GM12878 (cell line): ENCODE measurements around the gene ATXN8OS. TPM values are rescaled to one million over a fixed set of nuclear protein-coding genes. Genes with fewer than 3 reads are reported as not detected.

ENCODE experiments used
- ATAC-seq: fragments of 200-7000 bp; cut with Tn5 transposase; 3 replicates; pipeline ENCODE4 v1.9.1; 2020; ENCODE audit warnings: mild to moderate bottlenecking, moderate library complexity
- BruUV-seq: library from RNA; stranded (reverse); fragments of 400-500 nt; replicated peaks from 2 replicates; lab custom pipeline; 2021; lab: Mats Ljungman, UMichigan
- CTCF ChIA-PET: fragments of 300-600 bp; sonication (Branson Sonifier 250); formaldehyde crosslinking; extraction: SDS; loops from one replicate; lab custom pipeline; 2021; ENCODE audit warnings: inconsistent platforms; lab: Yijun Ruan, JAX
- POLR2A ChIA-PET: fragments of 350-600 bp; formaldehyde crosslinking; extraction: SDS; loops from one replicate; lab custom pipeline; 2021; ENCODE audit warnings: inconsistent platforms; lab: Charles Lee
- RAD21 ChIA-PET: fragments of 300-600 bp; sonication (Branson Sonifier 250); formaldehyde crosslinking; loops from one replicate; lab custom pipeline; 2023; ENCODE audit warnings: antibody characterized with exemption; ENCODE audit not compliant: unreplicated experiment; lab: Charles Lee
- SMC1A ChIA-PET: fragments of 300-600 bp; sonication (Branson Sonifier 250); formaldehyde crosslinking; loops from one replicate; lab custom pipeline; 2023; ENCODE audit not compliant: unreplicated experiment, uncharacterized antibody; lab: Charles Lee
- DNase-seq: peaks from one replicate; pipeline ENCODE4 v3.0.0-alpha.2; 2011; ENCODE audit warnings: low read depth, low spot score
- FAIRE-seq: peaks from 3 replicates; lab custom pipeline; 2011; peaks lifted over from hg19 to GRCh38; lab: Jason Lieb, UNC
- H2AFZ ChIP-seq: 2 replicates; pipeline ENCODE4 v1.6.0; 2011; ENCODE audit warnings: low read depth, low read length, control low read depth; ENCODE audit not compliant: control insufficient read depth
- H3K27ac ChIP-seq: 2 replicates; pipeline ENCODE4 v1.5.1; 2011; ENCODE audit warnings: control low read depth; ENCODE audit not compliant: control insufficient read depth, insufficient read depth
- H3K27me3 ChIP-seq, 2 experiments: replicated peaks in 1 of 2; 2 replicates each; pipeline versions ENCODE4 v1.6.0 to v1.6.1; 2011; ENCODE audit warnings: low read length in 1 of 2; ENCODE audit not compliant: control insufficient read depth in 2 of 2, insufficient read depth in 2 of 2
- H3K36me3 ChIP-seq, 2 experiments: 2 replicates each; pipeline ENCODE4 v1.5.1; 2011; ENCODE audit warnings: low read length in 1 of 2; ENCODE audit not compliant: control insufficient read depth in 2 of 2, insufficient read depth in 2 of 2
- H3K4me1 ChIP-seq: 2 replicates; pipeline ENCODE4 v1.6.1; 2011; ENCODE audit warnings: mild to moderate bottlenecking, low read length, moderate library complexity, mixed read lengths; ENCODE audit not compliant: control insufficient read depth, insufficient read depth
- H3K4me2 ChIP-seq: 2 replicates; pipeline ENCODE4 v1.6.0; 2011; ENCODE audit warnings: control low read depth; ENCODE audit not compliant: control insufficient read depth, insufficient read depth
- H3K4me3 ChIP-seq: fragments of 200-600 bp; sonication (generic); 2 replicates; pipeline ENCODE4 v1.5.1; 2016
- H3K79me2 ChIP-seq: 2 replicates; pipeline ENCODE4 v1.6.0; 2011; ENCODE audit warnings: low read length; ENCODE audit not compliant: control insufficient read depth, insufficient read depth
- H3K9ac ChIP-seq: 2 replicates; pipeline ENCODE4 v1.8.0; 2011; ENCODE audit warnings: low read length, control low read depth, mixed read lengths; ENCODE audit not compliant: control insufficient read depth, insufficient read depth
- H3K9me3 ChIP-seq: replicated peaks from 3 replicates; pipeline ENCODE4 v1.5.1; 2011; ENCODE audit warnings: mild to moderate bottlenecking, low read length; ENCODE audit not compliant: control insufficient read depth, insufficient read depth
- H4K20me1 ChIP-seq: 2 replicates; pipeline ENCODE4 v1.6.0; 2011; ENCODE audit not compliant: control insufficient read depth, insufficient read depth
- BRCA1 ChIP-seq: IDR thresholded peaks from 2 replicates; pipeline ENCODE4 v1.6.1; 2011; ENCODE audit warnings: low read depth, low read length, improper control_type of control experiment
- CBX3 ChIP-seq: fragments of 200-600 bp; sonication (generic); IDR thresholded peaks from 2 replicates; pipeline ENCODE4 v1.6.1; 2016; ENCODE audit warnings: low read depth, borderline replicate concordance
- IKZF1 ChIP-seq: fragments of 450-650 bp; conservative IDR thresholded peaks from 2 replicates; pipeline ENCODE4 v1.6.1; 2017; ENCODE audit warnings: antibody characterized with exemption, mild to moderate bottlenecking
- KDM1A ChIP-seq: fragments of 200-600 bp; sonication (generic); IDR thresholded peaks from 2 replicates; pipeline ENCODE4 v1.6.1; 2016; ENCODE audit warnings: borderline replicate concordance
- MXI1 ChIP-seq: fragments of 150-350 bp; IDR thresholded peaks from 2 replicates; pipeline ENCODE4 v1.6.1; 2011; ENCODE audit warnings: low read depth, mild to moderate bottlenecking, inconsistent platforms, low read length, improper control_type of control experiment
- NBN ChIP-seq: fragments of 450-650 bp; IDR thresholded peaks from 2 replicates; pipeline ENCODE4 v1.6.1; 2016
- NFYA ChIP-seq: IDR thresholded peaks from 2 replicates; pipeline ENCODE4 v1.6.1; 2011; ENCODE audit warnings: low read depth, mild to moderate bottlenecking, low read length, improper control_type of control experiment, borderline replicate concordance
- TCF12 ChIP-seq: IDR thresholded peaks from 2 replicates; pipeline ENCODE4 v1.6.1; 2011; ENCODE audit warnings: low read depth, mild to moderate bottlenecking, low read length
- WGBS: methylation state at CpG from one replicate; pipeline ENCODE4 v1.1.6; 2016; ENCODE audit warnings: low lambda C conversion rate; ENCODE audit not compliant: insufficient replicate concordance, insufficient coverage; ENCODE audit errors: missing lambda C conversion rate; 5-methylcytosine and 5-hydroxymethylcytosine counted together
- in situ Hi-C: fragments of 300-500 bp; cut with MboI; formaldehyde crosslinking; loops from 9 replicates; pipeline ENCODE4 v1.14.3; 2018; ENCODE audit warnings: mixed read lengths
- intact Hi-C: fragments of 100-400 bp; cut with micrococcal nuclease; formaldehyde crosslinking; loops from one replicate; pipeline ENCODE4 v1.14.2; 2022; ENCODE audit not compliant: unreplicated experiment
- polyA plus RNA-seq, 11 experiments: library from polyadenylated mRNA; depleted of rRNA in 4 of 11; unstranded in 6 of 11; stranded (reverse) in 5 of 11; fragments of >200 nt; fragmentation: Nextera tagmentation in 4 of 11; fragmentation: Illumina TruSeq in 1 of 11; extraction: Ambion mirVana in 4 of 11; extraction: Trizol in 1 of 11; gene quantifications; 1 replicate in 1 of 11; 2 replicates in 10 of 11; pipeline versions ENCODE4 v1.2.1 to v1.2.3, GENCODE V29; 2011 to 2016; ENCODE audit warnings: inconsistent platforms in 2 of 11, missing spikeins in 2 of 11, low read depth in 1 of 11
- total RNA-seq, 4 experiments: library from RNA; depleted of rRNA in 3 of 4; stranded (reverse); fragments of >200 nt in 3 of 4; fragmentation: Illumina TruSeq in 1 of 4; extraction: Trizol in 1 of 4; gene quantifications; 2 replicates each; pipeline versions ENCODE4 v1.2.1 to v1.2.3, GENCODE V29; 2013 to 2021
- TF ChIP-seq, protein P1 (sequence below): IDR thresholded peaks from 2 replicates; pipeline ENCODE4 v1.6.1; 2012; ENCODE audit warnings: mild to moderate bottlenecking, low read depth, low read length
- TF ChIP-seq, protein P2 (sequence below): IDR thresholded peaks from 2 replicates; pipeline ENCODE4 v1.6.1; 2011; ENCODE audit warnings: low read depth, mild to moderate bottlenecking, low read length, moderate library complexity, borderline replicate concordance; ENCODE audit errors: extremely low read depth
- TF ChIP-seq, protein P3 (sequence below): fragments of 450-650 bp; IDR thresholded peaks from 2 replicates; pipeline ENCODE4 v1.6.1; 2016; ENCODE audit warnings: mild to moderate bottlenecking, moderate library complexity, borderline replicate concordance
- TF ChIP-seq, protein P4 (sequence below): IDR thresholded peaks from 2 replicates; pipeline ENCODE4 v1.6.1; 2012; ENCODE audit warnings: low read depth, low read length, improper control_type of control experiment

ATXN8OS gene
- total and polyA plus RNA-seq, 10 of the 15 experiments (the other 5 are each of a cell fraction or from before 2014, with no cell fraction given) = not detected

DNA sequence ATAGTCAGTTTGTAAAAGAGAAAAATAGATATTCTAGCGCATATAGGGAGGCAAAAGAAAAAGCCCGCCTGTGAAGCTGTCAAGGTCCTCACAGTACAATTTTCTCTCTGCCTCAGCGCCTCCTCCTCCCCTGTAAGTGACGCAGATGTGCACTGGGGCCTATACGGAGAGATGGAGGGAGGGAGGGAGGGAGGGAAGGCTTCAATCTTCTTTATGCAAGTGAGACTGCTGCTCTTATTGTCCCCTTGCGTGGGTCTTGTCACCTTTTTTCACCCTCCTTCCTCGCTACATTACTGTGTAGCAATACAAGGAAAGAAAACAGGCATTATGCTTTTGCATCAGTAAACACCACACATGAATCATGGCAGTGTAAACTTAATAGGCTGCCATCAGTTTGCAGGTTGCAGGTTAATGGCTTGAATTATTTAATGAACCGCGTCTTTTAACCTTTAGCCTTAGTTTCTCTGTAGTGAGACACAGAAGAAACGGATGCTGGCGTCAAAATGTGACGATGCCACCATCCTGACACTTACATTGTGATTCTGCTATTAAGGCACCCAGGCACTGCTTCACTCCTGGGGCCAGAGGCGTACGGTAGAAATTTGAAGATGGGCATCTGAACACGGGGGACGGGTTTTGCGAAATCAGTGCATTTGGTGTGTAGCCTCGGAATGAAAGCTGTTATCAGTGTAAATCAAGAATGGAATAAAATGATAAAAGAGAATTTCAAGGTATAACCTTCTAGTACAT is 905 bp downstream of the ATXN8OS start, which contains the start of gene KLHL1:
KLHL1 (minus strand) TSS at position 97 of the 750 bp plus-strand sequence. CDS start 753 bp downstream, outside the sequence.
- CTCF ChIA-PET = no interaction called here
- Histone ChIP-seq H3K79me2 (no peaks in the 10 kb centered on the region), H2AFZ (no peak within 1 kb of the TSS), H3K27me3 (no peaks in the 10 kb centered on the region; a peak in 1 of 4 replicates), H3K9ac (no peak within 1 kb of the TSS), H3K4me3 (no peak within 1 kb of the TSS), H3K4me2 (no peak within 1 kb of the TSS), H3K27ac (no peak within 1 kb of the TSS), H3K4me1 (no peaks in the 10 kb centered on the region), H4K20me1 (no peaks in the 10 kb centered on the region), H3K9me3 (no peaks in the 10 kb centered on the region), H3K36me3 (no peaks in the 10 kb centered on the region)
- WGBS = 60% methylated on average over 17 of the region's 18 CpGs
- RAD21 ChIA-PET = no interaction called here
- FAIRE-seq (no peak), DNase-seq (no peak), ATAC-seq (no peak)
- in situ Hi-C loops = no loop called here
- TF ChIP-seq, protein P1, sequence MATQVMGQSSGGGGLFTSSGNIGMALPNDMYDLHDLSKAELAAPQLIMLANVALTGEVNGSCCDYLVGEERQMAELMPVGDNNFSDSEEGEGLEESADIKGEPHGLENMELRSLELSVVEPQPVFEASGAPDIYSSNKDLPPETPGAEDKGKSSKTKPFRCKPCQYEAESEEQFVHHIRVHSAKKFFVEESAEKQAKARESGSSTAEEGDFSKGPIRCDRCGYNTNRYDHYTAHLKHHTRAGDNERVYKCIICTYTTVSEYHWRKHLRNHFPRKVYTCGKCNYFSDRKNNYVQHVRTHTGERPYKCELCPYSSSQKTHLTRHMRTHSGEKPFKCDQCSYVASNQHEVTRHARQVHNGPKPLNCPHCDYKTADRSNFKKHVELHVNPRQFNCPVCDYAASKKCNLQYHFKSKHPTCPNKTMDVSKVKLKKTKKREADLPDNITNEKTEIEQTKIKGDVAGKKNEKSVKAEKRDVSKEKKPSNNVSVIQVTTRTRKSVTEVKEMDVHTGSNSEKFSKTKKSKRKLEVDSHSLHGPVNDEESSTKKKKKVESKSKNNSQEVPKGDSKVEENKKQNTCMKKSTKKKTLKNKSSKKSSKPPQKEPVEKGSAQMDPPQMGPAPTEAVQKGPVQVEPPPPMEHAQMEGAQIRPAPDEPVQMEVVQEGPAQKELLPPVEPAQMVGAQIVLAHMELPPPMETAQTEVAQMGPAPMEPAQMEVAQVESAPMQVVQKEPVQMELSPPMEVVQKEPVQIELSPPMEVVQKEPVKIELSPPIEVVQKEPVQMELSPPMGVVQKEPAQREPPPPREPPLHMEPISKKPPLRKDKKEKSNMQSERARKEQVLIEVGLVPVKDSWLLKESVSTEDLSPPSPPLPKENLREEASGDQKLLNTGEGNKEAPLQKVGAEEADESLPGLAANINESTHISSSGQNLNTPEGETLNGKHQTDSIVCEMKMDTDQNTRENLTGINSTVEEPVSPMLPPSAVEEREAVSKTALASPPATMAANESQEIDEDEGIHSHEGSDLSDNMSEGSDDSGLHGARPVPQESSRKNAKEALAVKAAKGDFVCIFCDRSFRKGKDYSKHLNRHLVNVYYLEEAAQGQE = no peak
- TF ChIP-seq KDM1A (no peak), CBX3 (no peak), MXI1 (no peak), BRCA1 (no peak), IKZF1 (no peak), NFYA (no peak), NBN (no peak), TCF12 (no peak)
- TF ChIP-seq, protein P2, sequence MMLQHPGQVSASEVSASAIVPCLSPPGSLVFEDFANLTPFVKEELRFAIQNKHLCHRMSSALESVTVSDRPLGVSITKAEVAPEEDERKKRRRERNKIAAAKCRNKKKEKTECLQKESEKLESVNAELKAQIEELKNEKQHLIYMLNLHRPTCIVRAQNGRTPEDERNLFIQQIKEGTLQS = no peak
- TF ChIP-seq, protein P3, sequence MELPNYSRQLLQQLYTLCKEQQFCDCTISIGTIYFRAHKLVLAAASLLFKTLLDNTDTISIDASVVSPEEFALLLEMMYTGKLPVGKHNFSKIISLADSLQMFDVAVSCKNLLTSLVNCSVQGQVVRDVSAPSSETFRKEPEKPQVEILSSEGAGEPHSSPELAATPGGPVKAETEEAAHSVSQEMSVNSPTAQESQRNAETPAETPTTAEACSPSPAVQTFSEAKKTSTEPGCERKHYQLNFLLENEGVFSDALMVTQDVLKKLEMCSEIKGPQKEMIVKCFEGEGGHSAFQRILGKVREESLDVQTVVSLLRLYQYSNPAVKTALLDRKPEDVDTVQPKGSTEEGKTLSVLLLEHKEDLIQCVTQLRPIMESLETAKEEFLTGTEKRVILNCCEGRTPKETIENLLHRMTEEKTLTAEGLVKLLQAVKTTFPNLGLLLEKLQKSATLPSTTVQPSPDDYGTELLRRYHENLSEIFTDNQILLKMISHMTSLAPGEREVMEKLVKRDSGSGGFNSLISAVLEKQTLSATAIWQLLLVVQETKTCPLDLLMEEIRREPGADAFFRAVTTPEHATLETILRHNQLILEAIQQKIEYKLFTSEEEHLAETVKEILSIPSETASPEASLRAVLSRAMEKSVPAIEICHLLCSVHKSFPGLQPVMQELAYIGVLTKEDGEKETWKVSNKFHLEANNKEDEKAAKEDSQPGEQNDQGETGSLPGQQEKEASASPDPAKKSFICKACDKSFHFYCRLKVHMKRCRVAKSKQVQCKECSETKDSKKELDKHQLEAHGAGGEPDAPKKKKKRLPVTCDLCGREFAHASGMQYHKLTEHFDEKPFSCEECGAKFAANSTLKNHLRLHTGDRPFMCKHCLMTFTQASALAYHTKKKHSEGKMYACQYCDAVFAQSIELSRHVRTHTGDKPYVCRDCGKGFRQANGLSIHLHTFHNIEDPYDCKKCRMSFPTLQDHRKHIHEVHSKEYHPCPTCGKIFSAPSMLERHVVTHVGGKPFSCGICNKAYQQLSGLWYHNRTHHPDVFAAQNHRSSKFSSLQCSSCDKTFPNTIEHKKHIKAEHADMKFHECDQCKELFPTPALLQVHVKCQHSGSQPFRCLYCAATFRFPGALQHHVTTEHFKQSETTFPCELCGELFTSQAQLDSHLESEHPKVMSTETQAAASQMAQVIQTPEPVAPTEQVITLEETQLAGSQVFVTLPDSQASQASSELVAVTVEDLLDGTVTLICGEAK = no peak
- TF ChIP-seq, protein P4, sequence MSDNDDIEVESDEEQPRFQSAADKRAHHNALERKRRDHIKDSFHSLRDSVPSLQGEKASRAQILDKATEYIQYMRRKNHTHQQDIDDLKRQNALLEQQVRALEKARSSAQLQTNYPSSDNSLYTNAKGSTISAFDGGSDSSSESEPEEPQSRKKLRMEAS = no peak
- SMC1A ChIA-PET = no interaction called here
- intact Hi-C loops = no loop called here
- POLR2A ChIA-PET = no interaction called here
- no TSS peak for BruUV-seq
